Activated naive CD4-positive, alpha-beta T cell treated with anti-CD3 and anti-CD28 coated beads, Interleukin-2, amount 50 U/mL, for 24 hours (primary cell): ENCODE measurements around the gene NPC1.
"Not testable (repeated sequence)": the region's sequence is repeated elsewhere in the genome, so short reads cannot be mapped to it uniquely, and the experiment has no call there.

Experiments
- H3K27ac Mint-ChIP-seq: one replicate; pipeline ENCODE4 v1.8.0; 2021; ENCODE audit warnings: mild to moderate bottlenecking, mixed read lengths
- H3K27me3 Mint-ChIP-seq: one replicate; pipeline ENCODE4 v1.8.0; 2021; ENCODE audit warnings: mixed read lengths
- H3K36me3 Mint-ChIP-seq: one replicate; pipeline ENCODE4 v1.8.0; 2021; ENCODE audit warnings: mixed read lengths
- H3K4me1 Mint-ChIP-seq: one replicate; pipeline ENCODE4 v1.8.0; 2021; ENCODE audit warnings: mixed read lengths
- H3K4me3 Mint-ChIP-seq: one replicate; pipeline ENCODE4 v1.8.0; 2021; ENCODE audit warnings: mild to moderate bottlenecking, mixed read lengths
- H3K9me3 Mint-ChIP-seq: one replicate; pipeline ENCODE4 v1.8.0; 2021; ENCODE audit warnings: mixed read lengths

The NPC1 gene

GRCh38 chr18:23504720-23505119 lies 81.6 kb downstream of the NPC1 start:
- Mint-ChIP-seq H3K4me1 (peaks cover 50% of the 10 kb centered on the region), H3K9me3 (no peaks in the 10 kb centered on the region), H3K36me3 (peaks cover 5% of the 10 kb centered on the region), H3K27ac (peak overlapping the region; percentile 48), H3K27me3 (no peaks in the 10 kb centered on the region), H3K4me3 (peak overlapping the region; percentile 95)

DNA sequence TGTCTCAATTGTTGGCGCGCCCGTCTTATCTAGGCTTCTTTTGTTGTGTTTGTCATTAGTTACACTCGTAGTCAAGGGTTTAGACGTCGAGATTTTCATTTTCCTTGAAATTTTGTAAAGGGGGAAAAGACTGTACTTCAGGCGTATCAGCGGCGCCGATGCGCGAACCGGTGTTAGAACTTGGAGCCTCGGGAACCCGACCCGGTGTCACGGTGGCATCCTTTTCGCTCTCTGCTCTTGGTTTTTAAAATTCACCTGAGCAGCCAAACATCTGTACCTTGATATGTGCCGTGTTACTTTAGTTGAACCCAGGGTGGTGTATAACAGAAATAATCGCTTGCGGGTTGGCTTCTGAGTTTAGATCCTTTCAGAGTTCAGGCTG lies 82.4 kb downstream of the NPC1 start:
- peaks cover 5% of the 10 kb centered on the region for H3K36me3 Mint-ChIP-seq
- H3K27me3 Mint-ChIP-seq, result no peaks in the 10 kb centered on the region
- H3K4me1 Mint-ChIP-seq, result peaks cover 56% of the 10 kb centered on the region
- H3K4me3 Mint-ChIP-seq, result peak overlapping the region; percentile 95
- H3K9me3 Mint-ChIP-seq, result no peaks in the 10 kb centered on the region
- peak overlapping the region; percentile 88 for H3K27ac Mint-ChIP-seq

GRCh38 chr18:23503038-23503962 lies 83.0 kb downstream of the NPC1 start, which contains the start of gene RMC1:
Gene RMC1, plus strand, starts transcription at chr18:23503511. Its CDS starts 108 bp downstream, at chr18:23503619.
- peak within 1 kb of the TSS; percentile 95 for H3K4me3 Mint-ChIP-seq
- H3K9me3 Mint-ChIP-seq, result no peaks in the 10 kb centered on the region
- H3K27me3 Mint-ChIP-seq, result no peaks in the 10 kb centered on the region
- H3K27ac Mint-ChIP-seq, result peak within 1 kb of the TSS; percentile 92
- peaks cover 57% of the 10 kb centered on the region for H3K4me1 Mint-ChIP-seq
- peaks cover 3% of the 10 kb centered on the region for H3K36me3 Mint-ChIP-seq

DNA sequence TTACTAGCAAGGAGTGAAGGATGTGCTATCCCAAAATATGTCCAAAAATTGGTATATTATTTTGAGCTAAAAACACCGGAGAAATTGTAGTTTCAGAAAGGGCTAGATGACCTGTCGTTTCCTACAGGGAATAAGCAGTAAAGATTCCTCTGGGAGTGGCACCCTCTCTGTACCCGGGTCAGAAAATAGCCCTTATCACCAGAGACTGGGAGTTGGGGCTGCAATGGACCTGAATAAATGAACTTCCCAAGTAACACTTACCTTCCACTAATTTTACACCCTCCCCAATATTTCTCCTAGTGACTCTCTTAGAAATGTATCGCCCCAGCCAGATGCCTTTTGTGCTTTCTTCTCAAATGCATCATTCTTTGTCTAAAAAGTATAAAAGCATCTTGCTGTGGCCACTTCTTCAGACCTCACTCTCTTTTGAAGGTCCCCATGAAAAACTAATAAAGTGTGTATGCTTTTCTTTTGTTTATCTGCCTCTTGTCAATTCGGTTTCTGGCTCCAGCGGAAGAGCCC lies 83.7 kb downstream of the NPC1 start:
- Mint-ChIP-seq H3K4me3 (peak overlapping the region; percentile 91), H3K27ac (peak overlapping the region; percentile 92), H3K27me3 (no peaks in the 10 kb centered on the region), H3K36me3 (peaks cover 3% of the 10 kb centered on the region), H3K9me3 (no peaks in the 10 kb centered on the region), H3K4me1 (peaks cover 50% of the 10 kb centered on the region)

GRCh38 chr18:23501626-23502025 lies 84.7 kb downstream of the NPC1 start:
- H3K4me3 Mint-ChIP-seq, result peak overlapping the region; percentile 30
- peaks cover 40% of the 10 kb centered on the region for H3K4me1 Mint-ChIP-seq
- peaks cover 3% of the 10 kb centered on the region for H3K36me3 Mint-ChIP-seq
- H3K27ac Mint-ChIP-seq, result no peak overlapping the region
- H3K9me3 Mint-ChIP-seq, result no peaks in the 10 kb centered on the region
- no peaks in the 10 kb centered on the region for H3K27me3 Mint-ChIP-seq

GRCh38 chr18:23499291-23499781 lies 87.0 kb downstream of the NPC1 start:
- Mint-ChIP-seq H3K27ac (no peak overlapping the region), H3K4me3 (no peak overlapping the region), H3K9me3 (no peaks in the 10 kb centered on the region), H3K27me3 (no peaks in the 10 kb centered on the region), H3K36me3 (no peaks in the 10 kb centered on the region), H3K4me1 (peaks cover 22% of the 10 kb centered on the region)

- H3K27ac Mint-ChIP-seq, result no peak overlapping the region
- H3K4me1 Mint-ChIP-seq, result peaks cover 19% of the 10 kb centered on the region
- no peaks in the 10 kb centered on the region for H3K27me3 Mint-ChIP-seq
- no peaks in the 10 kb centered on the region for H3K36me3 Mint-ChIP-seq
- H3K9me3 Mint-ChIP-seq, result no peaks in the 10 kb centered on the region
- H3K4me3 Mint-ChIP-seq, result no peak overlapping the region
These were observed 87.4 kb downstream of the NPC1 start for GRCh38 chr18:23498877-23499276.

DNA sequence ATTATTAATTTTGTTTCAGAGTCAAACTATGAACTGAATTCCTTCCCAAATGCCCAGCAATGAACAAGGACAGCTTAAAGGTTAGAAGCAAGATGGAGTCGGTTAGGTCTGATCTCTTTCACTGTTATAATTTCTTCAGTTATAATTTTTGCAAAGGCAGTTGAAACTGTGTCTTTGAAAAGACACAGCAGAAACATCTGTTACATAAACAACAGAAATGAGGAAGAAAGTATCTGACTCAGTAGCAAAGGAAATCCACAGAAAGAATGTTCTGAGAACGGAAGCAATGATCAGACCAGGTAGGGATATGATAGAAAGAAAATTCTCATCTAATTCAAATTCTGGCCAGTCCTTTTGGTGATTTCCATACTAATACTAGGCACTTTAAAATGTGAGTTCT lies 88.2 kb downstream of the NPC1 start:
- no peaks in the 10 kb centered on the region for H3K36me3 Mint-ChIP-seq
- H3K27ac Mint-ChIP-seq, result no peak overlapping the region
- no peak overlapping the region for H3K4me3 Mint-ChIP-seq
- H3K9me3 Mint-ChIP-seq, result no peaks in the 10 kb centered on the region
- H3K27me3 Mint-ChIP-seq, result no peaks in the 10 kb centered on the region
- H3K4me1 Mint-ChIP-seq, result peaks cover 19% of the 10 kb centered on the region

DNA sequence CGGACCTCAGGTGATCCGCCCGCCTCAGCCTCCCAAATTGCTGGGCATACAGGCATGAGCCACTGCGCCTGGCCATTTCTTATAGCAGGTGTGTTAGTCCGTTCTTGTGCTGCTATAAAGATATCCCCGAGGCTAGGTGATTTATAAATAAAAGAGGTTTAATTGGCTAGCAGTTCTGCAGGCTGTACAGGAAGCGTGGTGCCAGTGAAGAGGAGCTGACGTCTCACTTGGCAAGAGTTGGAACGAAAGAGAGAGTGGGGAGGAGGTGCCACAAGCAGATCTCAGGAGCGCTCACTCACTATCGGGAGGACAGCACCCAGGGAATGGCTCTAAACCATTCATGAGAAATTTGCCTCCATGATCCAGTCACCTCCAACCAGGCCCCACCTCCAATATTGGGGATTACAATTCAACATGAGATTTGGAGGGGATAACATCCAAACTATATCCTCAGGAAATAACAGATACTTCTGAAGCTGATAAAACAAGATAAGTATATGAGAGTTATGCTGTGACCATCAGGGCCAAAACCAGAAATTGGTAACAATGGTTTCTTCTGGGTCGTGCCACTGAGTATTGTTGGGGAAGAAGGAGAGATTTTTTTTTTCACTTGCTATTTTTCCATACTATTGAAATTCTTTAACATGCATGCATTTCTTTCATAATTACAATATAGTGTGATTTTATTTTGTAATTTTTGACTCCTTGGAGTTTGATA lies 90.4 kb downstream of the NPC1 start:
- H3K27me3 Mint-ChIP-seq, result no peaks in the 10 kb centered on the region
- H3K27ac Mint-ChIP-seq, result no peak overlapping the region
- H3K36me3 Mint-ChIP-seq, result no peaks in the 10 kb centered on the region
- H3K9me3 Mint-ChIP-seq, result no peaks in the 10 kb centered on the region
- H3K4me3 Mint-ChIP-seq, result no peak overlapping the region
- peaks cover 9% of the 10 kb centered on the region for H3K4me1 Mint-ChIP-seq

DNA sequence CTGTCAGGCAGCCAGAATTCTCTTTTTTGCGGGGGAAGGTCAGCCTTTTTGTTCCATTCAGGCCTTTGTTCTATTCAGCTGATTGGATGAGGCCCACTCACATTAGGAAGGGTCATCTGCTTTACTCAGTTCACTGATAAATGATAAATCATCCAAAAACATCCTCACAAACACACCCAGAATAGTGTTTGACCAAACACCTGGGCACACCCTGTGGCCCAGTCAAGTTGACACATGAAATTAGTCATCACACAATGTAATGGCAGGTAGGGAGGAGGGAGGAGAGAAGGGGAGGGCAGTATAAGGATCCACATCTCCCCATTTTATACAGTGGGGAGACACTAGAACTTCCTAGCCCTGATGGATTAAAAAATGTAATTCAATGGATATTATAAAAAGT lies 91.3 kb downstream of the NPC1 start:
- H3K4me1 Mint-ChIP-seq, result peaks cover 9% of the 10 kb centered on the region
- no peak overlapping the region for H3K27ac Mint-ChIP-seq
- no peaks in the 10 kb centered on the region for H3K27me3 Mint-ChIP-seq

GRCh38 chr18:23493654-23494053 lies 92.7 kb downstream of the NPC1 start:
- Mint-ChIP-seq H3K27ac (no peak overlapping the region), H3K27me3 (no peaks in the 10 kb centered on the region)

More for the DNA sequence above, 91.3 kb downstream of the NPC1 start:
- H3K4me3 Mint-ChIP-seq, result no peak overlapping the region
- H3K36me3 Mint-ChIP-seq, result no peaks in the 10 kb centered on the region
- H3K9me3 Mint-ChIP-seq, result no peaks in the 10 kb centered on the region

DNA sequence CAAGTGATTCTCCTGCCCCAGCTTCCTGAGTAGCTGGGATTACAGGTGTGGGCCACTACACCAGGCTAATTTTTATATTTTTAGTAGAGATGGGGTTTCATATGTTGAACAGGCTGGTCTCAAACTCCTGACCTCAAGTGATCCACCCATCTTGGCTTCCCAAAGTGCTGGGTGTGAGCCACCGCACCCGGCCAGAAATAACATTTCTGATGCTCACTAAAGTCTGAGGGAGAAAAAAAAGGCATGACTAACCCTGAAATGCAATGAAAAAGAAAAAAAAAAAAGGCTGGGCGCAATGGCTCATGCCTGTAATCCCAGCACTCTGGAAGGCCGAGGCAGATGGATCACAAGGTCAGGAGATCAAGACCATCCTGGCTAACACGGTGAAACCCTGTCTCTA lies 96.7 kb downstream of the NPC1 start:
- Mint-ChIP-seq H3K27ac (peak overlapping the region; percentile 30), H3K4me1 (peaks cover 25% of the 10 kb centered on the region)
- not testable (repeated sequence) for H3K27me3 Mint-ChIP-seq, H3K4me3 Mint-ChIP-seq, H3K9me3 Mint-ChIP-seq, H3K36me3 Mint-ChIP-seq

More at GRCh38 chr18:23493654-23494053, 92.7 kb downstream of the NPC1 start:
- peaks cover under 1% of the 10 kb centered on the region for H3K4me1 Mint-ChIP-seq
- no peak overlapping the region for H3K4me3 Mint-ChIP-seq
- no peaks in the 10 kb centered on the region for H3K36me3 Mint-ChIP-seq
- no peaks in the 10 kb centered on the region for H3K9me3 Mint-ChIP-seq

GRCh38 chr18:23487738-23488570 lies 98.4 kb downstream of the NPC1 start:
- Mint-ChIP-seq H3K27ac (peak overlapping the region; percentile 94), H3K36me3 (no peaks in the 10 kb centered on the region), H3K4me3 (peak overlapping the region; percentile 65), H3K27me3 (no peaks in the 10 kb centered on the region), H3K4me1 (peaks cover 25% of the 10 kb centered on the region), H3K9me3 (no peaks in the 10 kb centered on the region)

GRCh38 chr18:23485386-23485785 lies 100.9 kb downstream of the NPC1 start:
- Mint-ChIP-seq H3K27ac (no peak overlapping the region), H3K36me3 (peaks cover 3% of the 10 kb centered on the region), H3K4me1 (peaks cover 25% of the 10 kb centered on the region), H3K27me3 (no peaks in the 10 kb centered on the region), H3K4me3 (no peak overlapping the region), H3K9me3 (no peaks in the 10 kb centered on the region)

DNA sequence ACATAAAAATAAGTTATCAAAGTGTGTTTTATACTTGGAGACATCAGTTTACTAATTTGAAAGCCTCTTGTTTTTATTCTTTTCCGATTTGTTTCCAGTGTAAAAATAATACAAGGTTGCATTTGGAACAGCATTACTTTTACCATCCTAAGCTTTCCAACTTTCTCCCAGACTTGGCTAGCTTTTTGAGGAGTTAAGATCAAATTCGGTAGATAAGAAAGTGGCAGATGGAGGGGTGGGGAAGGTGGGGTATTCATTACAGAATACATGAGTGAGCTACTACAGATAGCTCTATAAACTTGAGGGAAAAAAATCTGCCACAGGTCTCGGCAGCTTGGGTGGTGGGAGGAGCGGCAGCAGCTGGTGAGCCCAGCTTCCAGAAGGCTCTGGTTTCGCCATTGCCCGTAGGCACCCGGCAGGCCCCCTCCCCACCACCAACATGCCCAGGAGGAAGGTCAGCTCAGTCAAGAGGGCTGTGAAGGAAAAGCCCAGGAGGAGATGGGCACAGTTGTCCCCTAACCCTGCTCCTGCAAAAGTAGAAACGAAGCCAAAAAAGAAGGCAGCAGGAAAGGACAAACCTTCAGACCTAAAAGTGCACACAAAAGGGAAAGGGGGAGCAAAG lies 101.6 kb downstream of the NPC1 start:
- H3K4me1 Mint-ChIP-seq, result peaks cover 25% of the 10 kb centered on the region
- H3K36me3 Mint-ChIP-seq, result peaks cover 3% of the 10 kb centered on the region
- no peak overlapping the region for H3K4me3 Mint-ChIP-seq
- H3K9me3 Mint-ChIP-seq, result no peaks in the 10 kb centered on the region
- H3K27me3 Mint-ChIP-seq, result no peaks in the 10 kb centered on the region
- peak overlapping the region; percentile 70 for H3K27ac Mint-ChIP-seq
